ENCODE results near the gene OR2L5. TPM values are rescaled to one million over a fixed set of nuclear protein-coding genes. Genes with fewer than 3 reads are reported as not detected.

OR2L5 gene
- total RNA-seq, 1 experiment from 2014 or later, result not detected

- H3K9me2 ChIP-seq (ENCODE audit: insufficient read depth), result no peaks in the 10 kb centered on the region
- H3K27ac ChIP-seq, result no peak overlapping the region
- BruUV-seq (replicated peaks), result no TSS peak
- intact Hi-C loops (cut with micrococcal nuclease; ENCODE audit: unreplicated experiment), result no loop called here
- ChIA-PET CTCF (no interaction called here), POLR2A (ENCODE audit: unreplicated experiment) (no interaction called here)
- no peaks in the 10 kb centered on the region for H3K4me1 ChIP-seq (replicated peaks; ENCODE audit: insufficient read depth)
- H3K79me2 ChIP-seq (ENCODE audit: low read depth), result no peaks in the 10 kb centered on the region
- no peak overlapping the region for H3K4me2 ChIP-seq
- no peaks in the 10 kb centered on the region for H3K9me3 ChIP-seq (ENCODE audit: insufficient read depth, low read depth)
- H3K36me3 ChIP-seq (ENCODE audit: low read depth), result no peaks in the 10 kb centered on the region
- H3K4me3 ChIP-seq, result no peak overlapping the region
- H3K27me3 ChIP-seq (ENCODE audit: insufficient read depth, low read depth), result no peaks in the 10 kb centered on the region
- no peak for DNase-seq
- TF ChIP-seq EZH2 (IDR thresholded peaks at IDR 0.05; ENCODE audit: low read depth) (no peak), CTCF (conservative IDR thresholded peaks at IDR 0.05) (no peak)
- no peaks in the 10 kb centered on the region for H3F3A ChIP-seq (ENCODE audit: insufficient read depth, low read depth)
- H2AFZ ChIP-seq, result no peak overlapping the region
- no peaks in the 10 kb centered on the region for H4K20me1 ChIP-seq (ENCODE audit: insufficient read depth)
Observed at GRCh38 chr1:248007778-248008177, 5.7 kb upstream of the OR2L5 start.

DNA sequence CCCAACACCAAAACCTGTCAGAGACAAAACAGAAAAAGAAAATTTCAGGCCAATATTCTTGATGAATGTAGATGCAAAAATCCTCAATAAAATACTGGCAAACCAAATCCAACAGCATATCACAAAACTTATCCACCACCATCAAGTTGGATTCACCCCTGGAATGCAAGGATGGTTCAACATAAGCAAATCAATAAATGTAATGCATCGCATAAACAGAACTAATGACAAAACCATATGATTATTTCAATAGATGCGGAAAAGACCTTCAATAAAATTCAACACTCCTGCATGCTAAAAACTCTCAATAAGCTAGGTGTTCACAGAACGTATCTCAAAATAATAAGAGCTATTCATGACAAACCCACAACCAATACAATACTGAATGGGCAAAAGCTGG lies 3.8 kb upstream of the OR2L5 start:
- no TSS peak for BruUV-seq (replicated peaks)
- TF ChIP-seq EZH2 (IDR thresholded peaks at IDR 0.05; ENCODE audit: low read depth) (no peak), CTCF (conservative IDR thresholded peaks at IDR 0.05) (no peak)
- Histone ChIP-seq H3K36me3 (ENCODE audit: low read depth) (no peaks in the 10 kb centered on the region), H2AFZ (no peak overlapping the region), H3K27ac (no peak overlapping the region), H3K4me2 (no peak overlapping the region), H3K4me3 (no peak overlapping the region), H4K20me1 (ENCODE audit: insufficient read depth) (no peaks in the 10 kb centered on the region), H3K9me3 (ENCODE audit: insufficient read depth, low read depth) (no peaks in the 10 kb centered on the region), H3K27me3 (ENCODE audit: insufficient read depth, low read depth) (no peaks in the 10 kb centered on the region), H3K9me2 (ENCODE audit: insufficient read depth) (no peaks in the 10 kb centered on the region), H3K4me1 (replicated peaks; ENCODE audit: insufficient read depth) (no peaks in the 10 kb centered on the region), H3F3A (ENCODE audit: insufficient read depth, low read depth) (no peaks in the 10 kb centered on the region), H3K79me2 (ENCODE audit: low read depth) (no peaks in the 10 kb centered on the region)
- no peak for DNase-seq
- intact Hi-C loops (cut with micrococcal nuclease; ENCODE audit: unreplicated experiment), result no loop called here
- POLR2A ChIA-PET (ENCODE audit: unreplicated experiment), result no interaction called here
- CTCF ChIA-PET, result no interaction called here

DNA sequence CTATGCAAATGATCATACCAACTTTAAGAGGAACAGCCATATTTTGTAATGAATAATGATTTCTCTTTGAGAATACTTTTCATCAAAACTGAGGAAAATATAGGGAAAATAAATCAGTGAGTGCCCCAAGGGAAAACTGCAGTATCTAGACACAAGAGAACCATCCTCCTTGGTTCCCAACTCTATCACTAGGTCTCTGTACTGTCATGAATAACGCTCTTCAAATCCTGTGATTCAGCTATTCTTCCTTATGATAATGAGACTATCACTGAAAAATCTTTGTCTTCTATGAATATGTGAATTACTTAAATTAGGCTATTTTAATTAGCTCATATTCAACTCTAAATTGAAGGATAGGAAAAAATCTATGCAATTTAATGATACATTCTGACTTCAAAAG lies 2.3 kb downstream of the OR2L5 start:
- Histone ChIP-seq H3K36me3 (ENCODE audit: low read depth) (no peaks in the 10 kb centered on the region), H3F3A (ENCODE audit: insufficient read depth, low read depth) (no peaks in the 10 kb centered on the region), H4K20me1 (ENCODE audit: insufficient read depth) (no peaks in the 10 kb centered on the region), H3K9me2 (ENCODE audit: insufficient read depth) (no peaks in the 10 kb centered on the region), H3K4me3 (no peak overlapping the region), H2AFZ (no peak overlapping the region), H3K79me2 (ENCODE audit: low read depth) (no peaks in the 10 kb centered on the region), H3K27ac (no peak overlapping the region), H3K27me3 (ENCODE audit: insufficient read depth, low read depth) (no peaks in the 10 kb centered on the region), H3K4me1 (replicated peaks; ENCODE audit: insufficient read depth) (no peaks in the 10 kb centered on the region), H3K4me2 (no peak overlapping the region), H3K9me3 (ENCODE audit: insufficient read depth, low read depth) (no peaks in the 10 kb centered on the region)
- no peak for TF ChIP-seq EZH2 (IDR thresholded peaks at IDR 0.05; ENCODE audit: low read depth)
- TF ChIP-seq CTCF (conservative IDR thresholded peaks at IDR 0.05), result no peak
- no peak for DNase-seq
- ChIA-PET CTCF (no interaction called here), POLR2A (ENCODE audit: unreplicated experiment) (no interaction called here)
- intact Hi-C loops (cut with micrococcal nuclease; ENCODE audit: unreplicated experiment), result no loop called here
- BruUV-seq (replicated peaks), result no TSS peak
